ENCODE results near the gene LPCAT3. TPM values are rescaled to one million over a fixed set of nuclear protein-coding genes. Genes with fewer than 3 reads are reported as not detected.
"Not testable (repeated sequence)": the region's sequence is repeated elsewhere in the genome, so short reads cannot be mapped to it uniquely, and the experiment has no call there.

The LPCAT3 gene
- total RNA-seq, 5 donors from 2014 or later (not counting 1 experiment from before 2014, with no cell fraction given): 19.3 to 27.6 (median 22.6) TPM

- Histone ChIP-seq H3K27ac (ENCODE audit: low read length) (no peak overlapping the region), H3K4me3 (ENCODE audit: control insufficient read depth in 1 of 2, extremely low read depth in 1 of 2, low read length in 1 of 2) (no peak overlapping the region), H3K36me3 (ENCODE audit: control insufficient read depth in 2 of 2, extremely low read depth in 1 of 2, insufficient read depth in 1 of 2, low read length in 1 of 2) (no peaks in the 10 kb centered on the region), H3K27me3 (replicated peaks in 1 of 2; ENCODE audit: control insufficient read depth in 2 of 2, extremely low read depth in 1 of 2, insufficient read depth in 2 of 2, low read length in 1 of 2) (no peaks in the 10 kb centered on the region), H3K4me1 (ENCODE audit: control insufficient read depth in 1 of 2, extremely low read depth in 1 of 2, insufficient read depth in 2 of 2, low read length in 2 of 2) (peaks cover 5 to 9% of the 10 kb centered on the region in 2 experiments), H3K9me3 (no peaks in the 10 kb centered on the region)
- Mint-ChIP-seq H3K9me3 (no peaks in the 10 kb centered on the region), H3K4me1 (peaks cover 10 to 15% (median 14%) of the 10 kb centered on the region in 3 donors), H3K27me3 (no peaks in the 10 kb centered on the region), H3K4me3 (no peak overlapping the region), H3K27ac (no peak overlapping the region), H3K36me3 (no peaks in the 10 kb centered on the region)
- ChIA-PET CTCF (interaction anchor here in 1 of 2 donors (0.6 kb wide), 1 partner anchor 14 kb away, joined by 3 read pairs; no protein-coding TSS in a partner anchor), POLR2A (no interaction called here)
- WGBS (ENCODE audit: insufficient coverage): 80% methylated on average over 2 of the region's 6 CpGs
- ATAC-seq (replicated peaks in 1 of 4): no peak
- peak in 1 of 35 experiments; percentile 32 for DNase-seq
Measured at GRCh38 chr12:7042842-7043241, 24.6 kb upstream of the LPCAT3 start.

DNA sequence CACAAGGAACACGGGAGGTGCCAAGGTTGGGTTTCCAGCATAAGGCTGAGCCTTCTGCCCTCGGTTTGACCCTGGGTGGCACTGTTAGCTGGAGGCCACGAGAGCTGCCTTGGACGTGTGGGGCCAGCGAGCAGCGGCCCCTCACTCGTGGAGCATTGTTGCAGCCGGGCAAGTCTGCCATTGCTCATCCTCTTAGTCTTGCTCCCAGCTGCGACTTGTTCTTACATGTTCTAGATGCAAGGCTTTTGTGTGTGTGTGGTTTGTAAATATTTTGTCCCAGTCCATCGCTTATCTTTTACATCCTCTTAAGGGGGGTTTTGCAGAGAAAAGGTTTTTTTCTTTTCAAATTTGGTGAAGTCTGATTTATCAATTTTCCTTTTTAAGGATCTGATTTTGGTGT is 21.1 kb upstream of the LPCAT3 start:
- WGBS (ENCODE audit: insufficient coverage): 84% methylated on average over 5 of the region's 10 CpGs

DNA sequence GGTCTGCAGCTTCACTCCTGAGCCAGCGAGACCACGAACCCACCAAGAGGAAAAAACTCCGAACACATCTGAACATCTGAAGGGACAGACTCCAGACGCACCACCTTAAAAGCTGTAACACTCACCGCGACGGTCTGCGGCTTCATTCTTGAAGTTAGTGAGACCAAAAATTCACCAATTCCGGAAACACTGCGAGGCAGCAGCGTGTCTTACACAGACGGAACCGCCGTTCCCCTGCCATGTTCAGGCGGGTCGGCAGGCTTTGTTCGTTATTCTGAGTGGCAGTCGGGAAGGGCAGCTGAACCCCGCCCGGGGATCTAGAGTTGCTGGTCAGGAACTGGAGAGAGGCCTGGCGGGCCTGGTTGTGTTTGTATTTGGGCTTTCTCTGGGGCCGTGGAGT is 20.3 kb upstream of the LPCAT3 start:
- Histone ChIP-seq H3K36me3 (ENCODE audit: control insufficient read depth in 2 of 2, extremely low read depth in 1 of 2, insufficient read depth in 1 of 2, low read length in 1 of 2) (no peaks in the 10 kb centered on the region), H3K27ac (ENCODE audit: low read length) (no peak overlapping the region), H3K4me1 (ENCODE audit: control insufficient read depth in 1 of 2, extremely low read depth in 1 of 2, insufficient read depth in 2 of 2, low read length in 2 of 2) (peaks cover 0 to 3% of the 10 kb centered on the region in 2 experiments), H3K9me3 (no peaks in the 10 kb centered on the region), H3K4me3 (ENCODE audit: control insufficient read depth in 1 of 2, extremely low read depth in 1 of 2, low read length in 1 of 2) (no peak overlapping the region), H3K27me3 (replicated peaks in 1 of 2; ENCODE audit: control insufficient read depth in 2 of 2, extremely low read depth in 1 of 2, insufficient read depth in 2 of 2, low read length in 1 of 2) (no peaks in the 10 kb centered on the region)
- no peaks in the 10 kb centered on the region for H3K36me3 Mint-ChIP-seq
- no peak for DNase-seq
- H3K9me3 Mint-ChIP-seq: no peaks in the 10 kb centered on the region
- ChIA-PET CTCF (no interaction called here), POLR2A (no interaction called here)
- no peak for ATAC-seq (replicated peaks in 1 of 4)
- H3K4me3 Mint-ChIP-seq: no peak overlapping the region
- WGBS (ENCODE audit: insufficient coverage): 96% methylated on average over 20 of the region's 22 CpGs
- H3K4me1 Mint-ChIP-seq: peaks cover 0 to 1% (median 0%) of the 10 kb centered on the region in 3 donors
- H3K27me3 Mint-ChIP-seq: no peaks in the 10 kb centered on the region
- no peak overlapping the region for H3K27ac Mint-ChIP-seq

More for the DNA sequence above, 21.1 kb upstream of the LPCAT3 start:
- Histone ChIP-seq H3K4me1 (ENCODE audit: control insufficient read depth in 1 of 2, extremely low read depth in 1 of 2, insufficient read depth in 2 of 2, low read length in 2 of 2) (peaks cover 0 to 3% of the 10 kb centered on the region in 2 experiments), H3K9me3 (no peaks in the 10 kb centered on the region), H3K4me3 (ENCODE audit: control insufficient read depth in 1 of 2, extremely low read depth in 1 of 2, low read length in 1 of 2) (no peak overlapping the region), H3K27ac (ENCODE audit: low read length) (no peak overlapping the region), H3K27me3 (replicated peaks in 1 of 2; ENCODE audit: control insufficient read depth in 2 of 2, extremely low read depth in 1 of 2, insufficient read depth in 2 of 2, low read length in 1 of 2) (no peaks in the 10 kb centered on the region), H3K36me3 (ENCODE audit: control insufficient read depth in 2 of 2, extremely low read depth in 1 of 2, insufficient read depth in 1 of 2, low read length in 1 of 2) (no peaks in the 10 kb centered on the region)
- ChIA-PET POLR2A (no interaction called here), CTCF (no interaction called here)
- Mint-ChIP-seq H3K27ac (no peak overlapping the region), H3K4me3 (no peak overlapping the region), H3K4me1 (peaks cover 0 to 1% (median 0%) of the 10 kb centered on the region in 3 donors), H3K9me3 (no peaks in the 10 kb centered on the region), H3K27me3 (no peaks in the 10 kb centered on the region), H3K36me3 (no peaks in the 10 kb centered on the region)
- DNase-seq: no peak
- no peak for ATAC-seq (replicated peaks in 1 of 4)

DNA sequence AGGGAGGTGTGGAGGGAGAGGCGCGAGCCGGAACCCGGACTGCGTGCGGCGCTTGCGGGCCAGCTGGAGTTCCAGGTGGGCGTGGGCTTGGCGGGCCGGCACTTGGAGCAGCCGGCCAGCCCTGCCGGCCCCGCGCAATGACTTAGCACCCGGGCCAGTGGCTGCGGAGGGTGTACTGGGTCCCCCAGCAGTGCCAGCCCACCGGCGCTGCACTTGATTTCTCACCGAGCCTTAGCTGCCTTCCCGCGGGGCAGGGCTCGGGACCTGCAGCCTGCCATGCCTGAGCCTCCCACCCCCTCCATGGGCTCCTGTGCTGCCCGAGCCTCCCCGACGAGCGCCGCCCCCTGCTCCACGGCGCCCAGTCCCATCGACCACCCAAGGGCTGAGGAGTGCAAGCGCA is 19.1 kb upstream of the LPCAT3 start:
- H3K27ac Mint-ChIP-seq; H3K27me3 ChIP-seq (replicated peaks in 1 of 2; ENCODE audit: control insufficient read depth in 2 of 2, extremely low read depth in 1 of 2, insufficient read depth in 2 of 2, low read length in 1 of 2); H3K9me3 ChIP-seq; H3K4me1 Mint-ChIP-seq; H3K27ac ChIP-seq (ENCODE audit: low read length); H3K36me3 Mint-ChIP-seq; H3K4me3 ChIP-seq (ENCODE audit: control insufficient read depth in 1 of 2, extremely low read depth in 1 of 2, low read length in 1 of 2); ATAC-seq (replicated peaks in 1 of 4); DNase-seq; POLR2A ChIA-PET; H3K9me3 Mint-ChIP-seq; H3K36me3 ChIP-seq (ENCODE audit: control insufficient read depth in 2 of 2, extremely low read depth in 1 of 2, insufficient read depth in 1 of 2, low read length in 1 of 2); H3K4me3 Mint-ChIP-seq; H3K27me3 Mint-ChIP-seq; CTCF ChIA-PET; H3K4me1 ChIP-seq (ENCODE audit: control insufficient read depth in 1 of 2, extremely low read depth in 1 of 2, insufficient read depth in 2 of 2, low read length in 2 of 2): not testable (repeated sequence)
- WGBS (ENCODE audit: insufficient coverage): 94% methylated on average over 15 of the region's 32 CpGs

GRCh38 chr12:7035463-7035862 is 17.2 kb upstream of the LPCAT3 start:
- POLR2A ChIA-PET: no interaction called here
- CTCF ChIA-PET: no interaction called here
- WGBS (ENCODE audit: insufficient coverage): no CpG with 5 or more reads among the region's 2 CpGs
- Histone ChIP-seq H3K9me3 (no peaks in the 10 kb centered on the region), H3K36me3 (ENCODE audit: control insufficient read depth in 2 of 2, extremely low read depth in 1 of 2, insufficient read depth in 1 of 2, low read length in 1 of 2) (no peaks in the 10 kb centered on the region), H3K4me3 (ENCODE audit: control insufficient read depth in 1 of 2, extremely low read depth in 1 of 2, low read length in 1 of 2) (no peak overlapping the region), H3K27me3 (replicated peaks in 1 of 2; ENCODE audit: control insufficient read depth in 2 of 2, extremely low read depth in 1 of 2, insufficient read depth in 2 of 2, low read length in 1 of 2) (no peaks in the 10 kb centered on the region), H3K27ac (ENCODE audit: low read length) (no peak overlapping the region), H3K4me1 (ENCODE audit: control insufficient read depth in 1 of 2, extremely low read depth in 1 of 2, insufficient read depth in 2 of 2, low read length in 2 of 2) (peaks cover 0 to 3% of the 10 kb centered on the region in 2 experiments)
- Mint-ChIP-seq H3K27ac (no peak overlapping the region), H3K4me3 (no peak overlapping the region), H3K36me3 (no peaks in the 10 kb centered on the region), H3K9me3 (no peaks in the 10 kb centered on the region), H3K27me3 (no peaks in the 10 kb centered on the region), H3K4me1 (peaks cover 0 to 1% (median 0%) of the 10 kb centered on the region in 3 donors)
- DNase-seq (no peak), ATAC-seq (replicated peaks in 1 of 4) (no peak)

- Mint-ChIP-seq H3K4me3 (no peak overlapping the region), H3K36me3 (no peaks in the 10 kb centered on the region), H3K4me1 (peaks cover 0 to 1% (median 0%) of the 10 kb centered on the region in 3 donors), H3K27ac (no peak overlapping the region), H3K9me3 (no peaks in the 10 kb centered on the region), H3K27me3 (no peaks in the 10 kb centered on the region)
- WGBS (ENCODE audit: insufficient coverage): no CpG with 5 or more reads among the region's 1 CpG
- Histone ChIP-seq H3K4me3 (ENCODE audit: control insufficient read depth in 1 of 2, extremely low read depth in 1 of 2, low read length in 1 of 2) (no peak overlapping the region), H3K9me3 (no peaks in the 10 kb centered on the region), H3K27me3 (replicated peaks in 1 of 2; ENCODE audit: control insufficient read depth in 2 of 2, extremely low read depth in 1 of 2, insufficient read depth in 2 of 2, low read length in 1 of 2) (no peaks in the 10 kb centered on the region), H3K4me1 (ENCODE audit: control insufficient read depth in 1 of 2, extremely low read depth in 1 of 2, insufficient read depth in 2 of 2, low read length in 2 of 2) (peaks cover 0 to 3% of the 10 kb centered on the region in 2 experiments), H3K27ac (ENCODE audit: low read length) (no peak overlapping the region), H3K36me3 (ENCODE audit: control insufficient read depth in 2 of 2, extremely low read depth in 1 of 2, insufficient read depth in 1 of 2, low read length in 1 of 2) (no peaks in the 10 kb centered on the region)
- ChIA-PET CTCF (no interaction called here), POLR2A (no interaction called here)
- ATAC-seq (replicated peaks in 1 of 4) (no peak), DNase-seq (no peak)
Measured at GRCh38 chr12:7034464-7034863, 16.2 kb upstream of the LPCAT3 start.

DNA sequence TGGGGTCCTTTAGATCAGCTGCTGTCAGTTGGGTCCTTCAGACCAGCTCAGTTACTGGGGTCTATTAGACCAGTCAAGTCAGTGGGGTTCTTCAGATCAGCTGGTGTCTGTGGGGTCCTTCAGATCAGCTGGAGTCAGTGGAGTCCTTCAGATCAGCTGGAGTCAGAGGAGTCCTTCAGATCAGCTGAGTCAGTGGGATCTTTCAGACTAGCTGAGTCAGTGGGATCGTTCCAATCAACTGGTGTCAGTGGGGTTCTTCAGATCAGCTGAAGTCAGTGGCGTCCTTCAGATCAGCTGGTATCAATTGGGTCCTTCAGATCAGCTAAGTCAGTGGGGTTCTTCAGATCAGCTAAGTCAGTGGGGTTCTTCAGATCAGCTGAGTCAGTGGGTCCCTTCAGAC is 14.7 kb upstream of the LPCAT3 start:
- Histone ChIP-seq H3K27ac (ENCODE audit: low read length) (no peak overlapping the region), H3K4me3 (ENCODE audit: control insufficient read depth in 1 of 2, extremely low read depth in 1 of 2, low read length in 1 of 2) (no peak overlapping the region), H3K27me3 (replicated peaks in 1 of 2; ENCODE audit: control insufficient read depth in 2 of 2, extremely low read depth in 1 of 2, insufficient read depth in 2 of 2, low read length in 1 of 2) (no peaks in the 10 kb centered on the region), H3K4me1 (ENCODE audit: control insufficient read depth in 1 of 2, extremely low read depth in 1 of 2, insufficient read depth in 2 of 2, low read length in 2 of 2) (peaks cover 0 to 3% of the 10 kb centered on the region in 2 experiments), H3K36me3 (ENCODE audit: control insufficient read depth in 2 of 2, extremely low read depth in 1 of 2, insufficient read depth in 1 of 2, low read length in 1 of 2) (no peaks in the 10 kb centered on the region), H3K9me3 (no peaks in the 10 kb centered on the region)
- DNase-seq: no peak
- CTCF ChIA-PET: interaction anchor here (0.6 to 0.7 kb wide), 2 partner anchors 15 to 46 kb away, joined by 3 to 4 read pairs; partner anchors contain the start of gene LPCAT3 (in 1 of the 2)
- peaks cover 0 to 1% (median 0%) of the 10 kb centered on the region in 3 donors for H3K4me1 Mint-ChIP-seq
- POLR2A ChIA-PET: no interaction called here
- 59% methylated on average over 2 of the region's 2 CpGs for WGBS (ENCODE audit: insufficient coverage)
- H3K36me3 Mint-ChIP-seq: no peaks in the 10 kb centered on the region
- H3K9me3 Mint-ChIP-seq: no peaks in the 10 kb centered on the region
- H3K27me3 Mint-ChIP-seq: no peaks in the 10 kb centered on the region
- no peak for ATAC-seq (replicated peaks in 1 of 4)
- no peak overlapping the region for H3K4me3 Mint-ChIP-seq
- H3K27ac Mint-ChIP-seq: no peak overlapping the region
